Liver (tissue), 3 donors: Measurements from ENCODE around the gene JPH3.

Experiments
- CTCF ChIP-seq: fragments of 150-350 bp; IDR thresholded peaks from 2 replicates; pipeline ENCODE4 v1.5.1; 2017; ENCODE audit warnings: improper control_type of control experiment, low read depth, low read length; ENCODE audit not compliant: missing input control
- EGR1 ChIP-seq, 2 donors: IDR thresholded peaks; 2 replicates each; pipeline ENCODE4 v1.6.1; 2016 to 2018; ENCODE audit warnings: antibody characterized with exemption in 2 of 2, low read depth in 2 of 2
- FOXA1 ChIP-seq: IDR thresholded peaks from 2 replicates; pipeline ENCODE4 v1.6.1; 2016; ENCODE audit warnings: antibody characterized with exemption
- HNF4G ChIP-seq: IDR thresholded peaks from 2 replicates; pipeline ENCODE4 v1.6.1; 2016; ENCODE audit warnings: antibody characterized with exemption
- JUND ChIP-seq, 2 donors: IDR thresholded peaks; 2 replicates each; pipeline ENCODE4 v1.6.1; 2016; ENCODE audit warnings: antibody characterized with exemption in 2 of 2
- RAD21 ChIP-seq, 2 donors: IDR thresholded peaks; 2 replicates each; pipeline ENCODE4 v1.6.1; 2016; ENCODE audit warnings: antibody characterized with exemption in 2 of 2, mild to moderate bottlenecking in 2 of 2
- REST ChIP-seq: IDR thresholded peaks from 2 replicates; pipeline ENCODE4 v1.6.1; 2016; ENCODE audit warnings: antibody characterized with exemption, mild to moderate bottlenecking
- SP1 ChIP-seq: IDR thresholded peaks from 2 replicates; pipeline ENCODE4 v1.6.1; 2018; ENCODE audit warnings: antibody characterized with exemption, mild to moderate bottlenecking
- TAF1 ChIP-seq: conservative IDR thresholded peaks from 2 replicates; pipeline ENCODE4 v1.6.1; 2016; ENCODE audit warnings: antibody characterized with exemption, mild to moderate bottlenecking
- YY1 ChIP-seq: IDR thresholded peaks from 2 replicates; pipeline ENCODE4 v1.6.1; 2016; ENCODE audit warnings: antibody characterized with exemption, mild to moderate bottlenecking
- ZBTB33 ChIP-seq: IDR thresholded peaks from 2 replicates; pipeline ENCODE4 v1.6.1; 2016; ENCODE audit warnings: antibody characterized with exemption
- TF ChIP-seq, protein P1 (sequence below): IDR thresholded peaks from 2 replicates; pipeline ENCODE4 v1.6.1; 2016; ENCODE audit warnings: antibody characterized with exemption
- donor health status: healthy.
- donor health status: healthy.

DNA sequence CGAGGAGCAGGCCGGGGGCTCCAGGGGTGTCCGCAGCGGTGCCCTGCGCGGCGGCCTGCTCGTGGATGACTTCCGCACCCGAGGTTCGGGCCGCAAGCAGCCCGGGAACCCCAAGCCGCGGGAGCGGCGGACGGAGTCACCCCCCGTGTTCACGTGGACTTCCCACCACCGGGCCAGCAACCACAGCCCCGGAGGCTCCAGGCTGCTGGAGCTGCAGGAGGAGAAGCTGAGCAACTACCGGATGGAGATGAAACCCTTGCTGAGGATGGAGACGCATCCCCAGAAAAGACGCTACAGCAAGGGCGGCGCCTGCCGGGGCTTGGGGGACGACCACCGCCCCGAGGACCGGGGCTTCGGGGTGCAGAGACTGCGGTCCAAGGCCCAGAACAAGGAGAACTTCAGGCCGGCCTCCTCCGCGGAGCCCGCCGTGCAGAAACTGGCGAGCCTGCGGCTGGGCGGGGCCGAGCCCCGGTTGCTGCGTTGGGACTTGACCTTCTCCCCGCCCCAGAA, 87.7 kb downstream of the JPH3 start:
- TF ChIP-seq HNF4G, result no peak
- no peak for TF ChIP-seq CTCF
- no peak for TF ChIP-seq TAF1
- TF ChIP-seq REST, result no peak
- no peak for TF ChIP-seq SP1
- no peak for TF ChIP-seq RAD21 (IDR thresholded peaks at IDR 0.05)
- TF ChIP-seq JUND (IDR thresholded peaks at IDR 0.05), result no peak
- no peak for TF ChIP-seq ZBTB33
- no peak for TF ChIP-seq YY1
- TF ChIP-seq FOXA1, result no peak
- TF ChIP-seq EGR1 (IDR thresholded peaks at IDR 0.05; ENCODE audit: low read depth in 2 of 2), result no peak
- TF ChIP-seq, protein P1, sequence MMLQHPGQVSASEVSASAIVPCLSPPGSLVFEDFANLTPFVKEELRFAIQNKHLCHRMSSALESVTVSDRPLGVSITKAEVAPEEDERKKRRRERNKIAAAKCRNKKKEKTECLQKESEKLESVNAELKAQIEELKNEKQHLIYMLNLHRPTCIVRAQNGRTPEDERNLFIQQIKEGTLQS, result no peak
